Stimulated activated CD8-positive, alpha-beta memory T cell treated with anti-CD3 and anti-CD28 coated beads, Interleukin-2, amount 100 ng/mL, for 1 hour (primary cell): ENCODE results near the gene CABLES1.
"Not testable (repeated sequence)": the region's sequence is repeated elsewhere in the genome, so short reads cannot be mapped to it uniquely, and the experiment has no call there.

ENCODE experiments used
- DNase-seq, 2 donors: peaks; one replicate each; pipeline ENCODE4 v3.0.0-alpha.2; 2020; ENCODE audit warnings: low read depth in 2 of 2

CABLES1 gene, protein sequence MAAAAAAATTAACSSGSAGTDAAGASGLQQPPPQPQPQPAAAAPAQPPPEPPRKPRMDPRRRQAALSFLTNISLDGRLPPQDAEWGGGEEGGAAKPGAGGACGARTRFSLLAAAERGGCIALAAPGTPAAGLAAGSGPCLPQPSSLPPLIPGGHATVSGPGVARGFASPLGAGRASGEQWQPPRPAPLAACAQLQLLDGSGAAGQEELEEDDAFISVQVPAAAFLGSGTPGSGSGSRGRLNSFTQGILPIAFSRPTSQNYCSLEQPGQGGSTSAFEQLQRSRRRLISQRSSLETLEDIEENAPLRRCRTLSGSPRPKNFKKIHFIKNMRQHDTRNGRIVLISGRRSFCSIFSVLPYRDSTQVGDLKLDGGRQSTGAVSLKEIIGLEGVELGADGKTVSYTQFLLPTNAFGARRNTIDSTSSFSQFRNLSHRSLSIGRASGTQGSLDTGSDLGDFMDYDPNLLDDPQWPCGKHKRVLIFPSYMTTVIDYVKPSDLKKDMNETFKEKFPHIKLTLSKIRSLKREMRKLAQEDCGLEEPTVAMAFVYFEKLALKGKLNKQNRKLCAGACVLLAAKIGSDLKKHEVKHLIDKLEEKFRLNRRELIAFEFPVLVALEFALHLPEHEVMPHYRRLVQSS

DNA sequence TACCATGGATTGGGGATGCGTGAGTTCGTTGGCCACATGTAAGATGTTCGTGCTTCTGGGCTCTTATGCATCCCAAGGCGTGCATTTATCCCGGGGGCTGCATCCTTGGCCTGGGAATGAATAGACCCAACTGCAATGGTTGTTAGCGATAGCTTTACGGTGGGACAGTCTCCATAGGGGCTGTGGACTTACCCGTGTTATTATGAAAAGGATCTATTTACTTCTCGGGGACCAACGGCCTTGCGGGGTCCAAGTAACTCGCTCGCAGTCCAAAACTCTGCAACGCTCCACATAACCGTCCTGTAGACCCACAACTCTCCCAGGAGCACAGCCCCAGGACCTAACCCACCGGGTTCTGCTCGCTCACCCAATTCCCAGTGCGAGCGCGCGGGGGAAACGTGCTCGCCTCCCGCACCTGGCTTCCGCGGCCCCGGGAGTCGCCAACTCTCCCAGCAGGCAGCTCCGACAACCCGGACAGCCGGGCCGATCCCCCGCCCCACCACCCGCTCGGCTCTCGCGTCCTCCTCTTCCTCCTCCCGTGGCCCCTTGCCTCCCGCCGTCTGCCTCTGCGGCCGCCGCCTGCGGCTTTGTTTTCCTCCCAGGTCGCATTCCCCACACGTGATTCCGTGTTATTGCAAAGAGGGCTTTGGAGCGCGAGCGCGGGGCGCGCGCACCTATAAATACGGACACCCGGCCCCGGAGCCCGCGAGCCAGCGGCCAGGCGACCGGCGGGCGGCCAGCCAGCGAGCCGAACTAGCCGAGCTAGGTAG is at the start of gene CABLES1:
Gene CABLES1 (plus strand): TSS at position 706 of the 770 bp plus-strand sequence. CDS start 278 bp downstream, outside the sequence.
- no peak for DNase-seq

DNA sequence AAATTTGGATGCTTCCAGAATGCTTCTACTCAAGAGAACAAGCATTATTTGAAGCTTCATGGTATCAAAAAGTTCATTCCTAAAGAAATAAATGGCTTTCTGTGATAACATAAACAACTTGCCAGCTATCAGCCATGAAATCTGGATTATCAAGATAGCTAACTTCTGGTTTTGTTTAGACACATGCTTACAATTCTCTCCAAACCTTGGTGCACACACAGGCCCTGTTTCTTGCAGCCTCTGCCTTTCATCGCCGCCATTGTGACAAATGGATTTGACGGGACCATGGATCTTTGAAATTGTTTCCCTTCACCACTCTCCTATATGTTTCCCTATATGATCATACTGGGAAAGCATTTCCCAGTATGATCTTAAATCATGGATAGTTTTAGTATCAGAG is 47.9 kb upstream of the CABLES1 start:
- no peak for DNase-seq

DNA sequence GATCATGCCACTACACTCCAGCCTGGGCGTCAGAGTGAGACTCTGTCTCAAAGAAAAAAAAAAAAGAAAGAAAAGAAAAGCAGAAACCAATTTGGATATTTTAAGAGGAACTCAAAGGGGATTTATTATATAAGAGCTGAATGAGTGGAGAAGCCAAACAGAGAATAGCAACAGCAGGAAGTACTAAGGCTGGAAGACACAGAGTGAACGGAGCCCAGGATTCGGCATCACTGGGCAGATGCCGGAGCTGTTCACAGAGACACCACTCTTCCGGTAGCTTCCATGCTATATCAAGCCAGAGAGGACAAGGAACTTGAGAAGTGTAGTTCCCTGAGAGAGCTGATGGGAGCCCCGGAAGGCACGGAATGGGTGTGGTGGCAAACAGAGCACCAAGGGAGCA is 47.0 kb upstream of the CABLES1 start:
- DNase-seq = no peak

DNA sequence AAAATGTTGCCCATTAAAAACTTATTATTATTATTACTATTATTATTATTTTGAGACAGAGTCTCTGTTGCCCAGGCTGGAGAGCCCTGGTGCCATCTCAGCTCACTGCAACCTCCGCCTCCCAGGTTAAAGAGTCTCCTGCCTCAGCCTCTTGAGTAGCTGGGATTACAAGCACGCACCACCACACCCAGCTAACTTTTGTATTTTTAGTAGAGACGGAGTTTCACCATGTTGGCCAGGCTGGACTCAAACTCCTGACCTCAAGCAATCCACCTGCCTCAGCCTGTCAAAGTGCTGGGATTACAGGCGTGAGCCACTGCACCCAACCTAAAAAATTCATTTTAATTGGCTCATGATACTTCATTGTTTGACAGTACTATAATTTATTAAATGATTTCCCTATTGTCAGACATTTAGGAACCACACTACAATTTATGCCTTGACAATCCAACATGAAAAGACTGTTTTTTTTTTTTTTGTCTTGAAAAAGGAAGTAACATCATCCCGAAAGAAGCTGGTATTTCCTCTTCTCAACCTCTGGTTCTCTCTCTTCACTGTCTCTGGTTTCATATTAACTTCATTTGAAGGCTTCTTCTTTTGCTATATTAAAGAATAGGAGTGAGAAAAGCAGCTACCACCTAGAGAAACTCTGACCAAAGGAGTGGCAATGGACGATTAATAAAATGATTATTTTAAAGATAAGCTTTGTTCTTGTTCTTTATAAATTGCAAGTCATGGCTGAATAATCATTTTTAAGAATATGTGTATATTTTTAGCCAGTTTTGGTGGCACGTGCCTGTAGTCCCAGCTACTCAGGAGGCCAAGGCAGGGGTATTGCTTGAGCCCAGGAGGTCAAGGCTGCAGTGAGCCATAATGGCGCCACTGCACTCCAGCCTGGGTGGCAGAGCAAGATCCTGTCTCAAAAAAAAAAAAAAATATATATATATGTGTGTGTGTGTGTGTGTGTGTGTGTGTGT is 44.0 kb upstream of the CABLES1 start:
- DNase-seq = not testable (repeated sequence)

DNA sequence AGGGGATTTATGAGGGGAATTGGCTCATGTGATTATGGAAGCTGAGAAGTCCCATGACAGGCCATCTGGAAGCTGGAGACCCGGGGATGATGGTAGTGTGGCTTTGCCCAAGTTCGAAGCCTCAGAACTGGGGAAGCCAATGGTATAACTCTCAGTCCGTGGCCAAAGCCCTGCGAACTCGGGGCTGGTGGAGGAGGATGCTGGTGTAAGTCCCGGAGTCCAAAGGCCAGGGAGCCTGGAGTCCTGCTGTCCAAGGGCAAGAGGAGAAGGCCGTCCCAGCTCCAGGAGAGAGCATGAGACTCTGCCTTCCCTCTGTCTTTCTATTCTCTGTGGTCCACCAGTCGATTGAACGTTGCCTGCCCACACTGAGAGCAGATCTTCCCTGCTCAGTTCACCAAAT is 43.2 kb upstream of the CABLES1 start:
- DNase-seq = no peak

DNA sequence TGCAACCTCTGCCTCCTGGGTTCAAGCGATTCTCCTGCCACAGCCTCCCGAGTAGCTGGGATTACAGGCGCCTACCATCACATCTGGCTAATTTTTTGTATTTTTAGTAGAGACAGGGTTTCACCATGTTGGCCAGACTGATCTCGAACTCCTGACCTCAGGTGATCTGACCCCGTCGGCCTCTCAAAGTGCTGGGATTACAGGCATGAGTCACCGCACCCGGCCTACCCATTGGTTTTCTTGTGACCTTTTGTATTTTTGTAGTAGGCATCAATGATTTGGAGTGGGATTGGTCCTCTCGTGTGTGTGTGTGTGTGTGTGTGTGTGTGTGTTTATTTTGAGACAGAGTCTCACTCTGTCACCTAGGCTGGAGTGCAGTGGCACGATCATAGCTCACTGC is 42.2 kb upstream of the CABLES1 start:
- not testable (repeated sequence) for DNase-seq

DNA sequence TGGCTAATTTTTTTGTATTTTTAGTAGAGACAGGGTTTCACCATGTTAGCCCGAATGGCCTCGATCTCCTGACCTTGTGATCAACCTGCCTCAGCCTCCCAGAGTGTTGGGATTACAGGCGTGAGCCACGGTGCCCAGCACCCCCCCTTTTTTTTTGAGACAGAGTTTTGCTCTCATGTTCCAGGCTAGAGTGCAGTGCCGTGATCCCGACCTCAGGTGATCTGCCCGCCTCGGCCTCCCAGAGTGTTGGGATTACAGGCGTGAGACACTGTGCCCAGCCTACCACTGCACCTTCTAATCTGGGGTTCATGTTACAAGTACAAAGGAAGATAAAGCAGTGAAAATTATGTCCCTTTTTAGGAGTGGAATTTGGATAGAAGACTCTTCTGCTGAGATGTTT is 41.5 kb upstream of the CABLES1 start:
- DNase-seq = no peak

DNA sequence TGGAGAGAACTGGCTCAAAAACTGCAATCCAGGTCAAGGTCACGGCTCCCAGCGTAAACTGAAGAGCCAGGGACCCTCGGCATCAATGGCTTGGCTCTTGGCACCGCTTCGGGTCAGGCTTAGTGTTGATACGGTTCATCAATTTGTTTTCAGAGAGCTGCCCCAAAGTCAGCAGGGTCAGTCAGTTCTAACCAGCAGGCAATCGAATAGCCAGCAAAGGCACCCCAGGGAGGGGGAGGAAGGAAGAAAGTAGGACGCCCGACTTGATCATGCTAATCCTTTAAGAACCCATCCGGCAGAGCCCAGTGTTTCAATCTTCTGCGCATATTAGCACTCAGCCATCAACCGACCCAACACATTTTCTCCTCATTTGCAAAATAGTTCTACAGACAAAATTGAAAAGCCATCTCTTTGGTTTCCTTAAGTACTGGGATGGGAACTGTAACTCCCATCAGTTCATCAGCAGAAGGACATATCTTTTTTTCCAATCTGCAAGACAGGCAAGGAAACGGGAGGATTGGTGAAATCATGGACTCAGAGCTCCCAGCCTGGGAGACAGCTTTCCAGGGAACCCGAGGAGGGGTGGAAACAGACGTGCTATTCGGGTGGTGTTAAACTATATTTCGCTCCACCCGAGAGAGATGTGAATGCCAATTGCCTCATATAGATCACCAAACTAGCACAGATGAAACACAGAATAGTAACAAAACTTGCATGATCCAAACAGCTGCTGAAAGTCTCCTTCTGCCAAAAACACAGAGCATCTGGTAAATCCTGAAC is 40.7 kb upstream of the CABLES1 start:
- no peak for DNase-seq

DNA sequence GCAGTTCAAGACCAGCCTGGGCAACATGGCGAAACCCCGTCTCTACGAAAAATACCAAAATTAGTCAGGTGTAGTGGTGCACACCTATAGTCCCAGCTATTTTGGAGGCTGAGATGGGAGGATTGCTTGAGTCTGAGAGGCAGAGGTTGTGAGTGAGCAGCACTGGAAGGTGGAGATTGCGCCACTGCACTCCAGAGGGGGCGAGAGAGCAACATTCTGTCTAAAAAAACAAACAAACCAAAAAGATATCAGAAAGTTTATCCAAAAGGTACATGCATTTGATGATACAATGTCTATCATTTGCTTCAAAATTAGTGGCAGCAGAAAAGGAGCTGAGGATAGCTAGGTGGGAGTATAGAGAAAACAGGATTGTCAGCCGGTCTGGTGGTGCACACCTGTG is 39.8 kb upstream of the CABLES1 start:
- DNase-seq = no peak

DNA sequence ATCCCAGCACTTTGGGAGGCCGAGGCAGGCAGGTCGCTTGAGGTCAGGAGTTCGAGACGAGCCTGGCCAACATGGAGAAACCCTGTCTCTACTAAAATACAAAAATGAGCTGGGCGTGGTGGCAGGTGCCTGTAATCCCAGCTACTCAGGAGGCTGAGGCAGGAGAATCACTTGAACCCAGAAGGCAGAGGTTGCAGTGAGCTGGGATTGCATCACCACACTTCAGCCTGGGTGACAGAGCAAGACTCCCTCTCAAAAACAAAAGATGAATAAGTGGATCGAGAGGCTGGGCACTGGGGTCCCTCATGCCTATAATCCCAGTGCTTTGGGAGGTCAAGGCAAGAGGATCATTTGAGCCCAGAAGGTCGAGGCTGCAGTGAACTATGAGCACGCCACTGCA is 38.3 kb upstream of the CABLES1 start:
- not testable (repeated sequence) for DNase-seq

DNA sequence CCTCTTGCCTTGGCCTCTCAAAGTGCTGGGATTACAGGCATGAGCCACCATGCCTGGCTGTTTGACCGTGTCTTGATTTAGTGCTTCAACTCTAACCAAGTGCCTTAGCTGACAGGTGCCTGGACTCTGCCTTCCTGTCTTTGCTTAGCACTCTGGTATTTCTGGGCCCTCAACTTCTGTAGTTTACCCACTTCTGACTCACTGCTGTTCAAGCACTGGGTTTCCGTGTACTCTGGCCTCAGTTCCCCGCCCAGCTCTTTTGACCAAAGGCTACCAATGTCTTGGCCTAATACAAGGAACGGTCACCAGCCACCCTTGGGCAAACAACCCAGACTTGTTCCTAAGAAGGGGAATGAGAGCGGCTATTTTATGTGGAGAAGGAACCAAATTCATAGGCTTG is 35.7 kb upstream of the CABLES1 start:
- DNase-seq = no peak

DNA sequence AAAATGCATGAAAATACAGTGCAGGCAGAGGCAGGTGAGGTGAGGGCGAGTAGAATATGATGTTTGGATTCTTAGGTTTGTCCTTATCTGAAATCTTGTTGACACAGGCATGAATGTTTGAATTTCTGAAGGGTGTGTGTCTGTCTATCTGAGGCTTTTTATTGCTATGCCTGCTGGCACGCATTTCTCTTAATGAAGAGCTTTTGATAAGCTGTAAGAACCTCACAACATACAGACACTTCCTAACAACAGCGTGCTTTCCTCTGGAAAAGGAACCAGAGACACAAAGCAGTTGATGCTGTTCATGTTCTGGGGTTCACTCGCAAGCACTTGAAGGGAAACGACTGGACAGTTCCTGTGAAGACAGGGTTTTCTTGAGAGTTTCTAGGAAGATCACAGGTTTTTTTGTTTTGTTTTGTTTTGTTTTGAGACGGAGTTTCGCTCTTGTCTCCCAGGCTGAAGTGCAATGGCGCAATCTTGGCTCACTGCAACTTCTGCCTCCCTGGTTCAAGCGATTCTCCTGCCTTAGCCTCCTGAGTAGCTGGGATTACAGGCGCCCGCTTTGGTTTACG is 33.3 kb upstream of the CABLES1 start:
- DNase-seq = no peak

DNA sequence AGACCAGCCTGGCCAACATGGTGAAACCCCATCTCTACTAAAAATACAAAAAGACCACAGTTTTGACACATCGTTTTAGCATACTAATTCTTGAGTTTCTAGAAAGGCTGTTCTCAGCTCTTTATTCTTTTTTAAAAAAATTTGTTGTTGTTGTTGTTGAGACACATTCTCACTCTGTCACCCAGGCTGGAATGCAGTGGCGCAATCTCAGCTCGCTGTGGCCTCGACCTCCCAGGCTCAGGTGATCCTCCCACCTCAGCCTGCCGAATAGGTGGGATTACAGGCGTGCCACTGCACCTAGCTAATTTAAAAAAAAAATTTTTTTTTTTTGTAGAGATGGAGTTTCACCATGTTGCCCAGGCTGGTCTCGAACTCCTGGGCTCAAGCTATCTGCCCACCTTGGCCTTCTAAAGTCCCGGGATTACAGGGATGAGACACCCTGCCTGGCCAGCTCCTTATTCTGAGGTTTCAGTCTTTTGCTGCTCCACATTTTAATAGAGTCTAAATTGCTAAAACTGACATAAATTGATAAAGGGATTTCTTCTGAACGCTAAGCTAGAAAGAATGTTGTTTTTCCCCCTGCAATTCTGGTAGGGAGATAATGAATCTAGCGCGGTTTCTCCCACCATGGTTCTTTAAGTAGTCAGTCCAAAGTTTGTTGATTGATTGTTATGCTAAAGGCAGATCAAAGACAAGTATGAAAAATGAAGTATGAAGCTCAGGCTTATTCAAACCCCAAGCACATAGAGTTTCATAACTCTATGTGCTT is 32.6 kb upstream of the CABLES1 start:
- no peak for DNase-seq

DNA sequence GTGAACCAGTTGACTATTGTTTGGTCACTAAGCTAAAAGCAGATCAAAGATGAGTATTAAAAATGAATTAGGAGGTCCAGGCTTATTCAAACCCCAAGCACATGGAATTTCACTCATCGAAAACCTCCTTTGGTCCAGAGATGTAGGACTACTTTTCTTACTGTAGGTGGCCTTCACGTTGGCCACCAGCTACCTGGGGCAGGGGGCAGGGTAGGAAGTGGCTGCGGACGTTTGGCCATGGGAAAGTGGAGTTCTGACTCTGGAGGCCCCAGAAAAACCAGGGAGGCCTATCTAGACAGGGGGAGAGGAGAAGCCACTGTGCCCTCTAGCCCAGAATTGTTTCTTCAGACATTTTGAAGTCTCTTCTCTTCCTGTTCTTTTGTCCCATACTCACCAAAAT is 31.8 kb upstream of the CABLES1 start:
- DNase-seq = no peak

DNA sequence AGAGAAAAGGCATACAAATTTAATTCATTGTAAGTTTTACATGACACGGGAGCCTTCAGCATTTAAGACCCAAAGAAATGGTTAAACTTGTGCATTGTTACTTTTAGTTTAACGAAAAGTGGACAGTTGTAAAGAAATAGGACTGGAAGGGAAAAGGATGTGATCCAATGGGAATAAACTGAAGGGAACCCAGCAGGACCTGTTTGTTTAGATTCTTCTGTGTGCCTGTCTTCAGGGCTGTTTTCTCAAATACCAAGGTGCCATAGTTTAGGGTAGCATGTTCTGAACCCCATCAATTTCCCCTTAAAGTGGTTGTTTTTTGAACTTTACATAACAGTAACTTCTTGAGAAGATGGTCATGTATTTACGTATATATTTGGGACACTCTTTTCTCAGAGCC is 30.3 kb upstream of the CABLES1 start:
- no peak for DNase-seq

DNA sequence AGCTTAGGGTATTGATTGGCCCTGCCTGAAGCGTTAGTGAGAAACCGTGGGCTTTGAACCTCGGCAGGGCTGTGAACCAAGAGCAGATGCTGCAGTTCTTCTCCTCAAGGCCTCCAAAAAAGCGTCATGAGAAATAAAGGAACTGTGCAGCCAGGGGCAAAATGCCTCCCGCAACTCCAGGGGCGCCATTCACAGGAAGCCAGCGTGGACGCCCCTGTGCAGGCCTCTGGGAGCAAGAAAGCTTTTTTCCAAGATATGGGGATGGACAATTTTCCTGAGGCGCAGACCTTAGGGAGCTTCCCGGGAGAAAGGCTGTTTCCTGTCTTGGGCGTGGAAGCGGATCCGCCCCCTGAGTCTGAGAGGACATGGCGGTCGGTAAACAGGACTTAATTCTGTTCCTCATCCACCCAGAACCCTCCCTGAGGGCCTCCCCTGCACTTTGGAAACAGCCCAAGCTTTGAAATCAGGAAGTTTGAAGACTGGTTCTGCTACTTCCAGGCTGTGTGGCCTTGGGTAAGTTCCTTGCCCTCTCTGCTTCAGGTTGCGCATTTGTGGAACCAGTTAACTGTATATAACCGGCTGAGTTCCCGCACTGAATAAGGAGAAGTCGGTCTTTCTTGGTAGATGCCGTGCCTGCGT is 29.6 kb upstream of the CABLES1 start:
- DNase-seq = no peak

DNA sequence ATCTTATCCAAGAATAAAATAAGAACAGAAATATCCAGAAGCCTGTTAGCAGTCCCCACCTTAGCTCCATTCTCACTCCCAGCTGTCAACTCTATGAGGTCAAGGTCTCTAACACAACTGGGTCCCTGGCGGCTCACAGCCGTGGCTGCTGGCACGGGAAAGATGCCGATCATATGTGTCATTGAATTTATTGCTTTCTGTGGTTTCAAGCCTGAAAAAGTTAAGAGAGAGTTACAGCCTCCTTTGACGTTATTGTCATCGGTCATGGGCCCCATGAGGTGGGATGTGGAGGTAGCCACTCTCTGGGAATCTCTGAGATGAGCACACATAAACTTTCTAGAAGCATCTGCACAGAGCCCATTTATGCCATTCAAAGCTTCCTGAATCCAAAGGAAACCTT is 28.7 kb upstream of the CABLES1 start:
- no peak for DNase-seq

DNA sequence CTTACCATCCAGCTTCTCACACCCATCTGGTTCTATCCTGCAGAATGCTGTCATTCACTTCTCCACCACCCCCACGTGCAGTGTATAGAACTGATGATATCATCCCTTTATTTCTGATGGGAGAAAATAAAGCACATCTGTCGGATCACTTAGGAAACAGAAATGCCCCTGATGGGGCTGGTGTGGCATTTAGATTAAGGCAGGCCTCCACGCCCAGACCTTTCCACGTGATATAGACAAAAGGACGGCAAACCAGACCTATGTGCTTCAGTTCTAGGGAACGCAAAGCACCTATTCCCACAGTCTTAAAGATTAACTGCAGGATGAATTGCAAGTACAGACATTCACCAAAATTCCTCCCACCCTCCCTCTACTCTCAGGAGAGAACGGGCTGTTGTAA is 27.6 kb upstream of the CABLES1 start:
- no peak for DNase-seq

DNA sequence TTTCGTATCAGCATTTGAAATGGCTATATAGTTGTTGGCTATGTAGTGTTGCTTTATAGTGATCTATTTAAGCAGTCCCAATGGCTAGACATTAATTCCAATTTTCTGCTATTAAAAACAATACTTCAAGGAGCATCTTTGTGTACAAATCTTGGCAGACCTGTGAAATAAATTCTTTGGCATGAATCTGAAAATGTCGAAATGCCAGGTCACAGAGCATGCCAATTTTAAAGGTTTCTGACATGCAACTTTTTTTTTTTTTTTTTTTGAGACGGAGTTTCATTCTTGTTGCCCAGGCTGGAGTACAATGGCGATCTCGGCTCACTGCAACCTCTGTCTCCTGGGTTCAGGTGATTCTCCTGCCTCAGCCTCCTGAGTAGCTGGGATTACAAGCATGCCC is 26.8 kb upstream of the CABLES1 start:
- no peak for DNase-seq
